CD4-positive, alpha-beta memory T cell (primary cell): Measurements from ENCODE around the gene TREML1. TPM values are rescaled to one million over a fixed set of nuclear protein-coding genes. Genes with fewer than 3 reads are reported as not detected.

Source experiments
- CTCF ChIA-PET: fragments of 350-600 bp; sonication (Branson Sonifier 250); formaldehyde crosslinking; loops from one replicate; lab custom pipeline; 2021; ENCODE audit warnings: inconsistent platforms; ENCODE audit not compliant: partially characterized antibody; lab: Charles Lee
- POLR2A ChIA-PET: fragments of 350-600 bp; sonication (Branson Sonifier 250); formaldehyde crosslinking; loops from one replicate; lab custom pipeline; 2021; ENCODE audit not compliant: partially characterized antibody; lab: Charles Lee
- DNase-seq, 5 donors: peaks; one replicate each; pipeline versions ENCODE4 v3.0.0 to v3.0.0-alpha.2; 2020 to 2022; ENCODE audit warnings: mixed read lengths in 1 of 5
- H3K27ac ChIP-seq: one replicate; pipeline ENCODE4 v1.7.0; 2013; ENCODE audit warnings: low read depth, low read length
- H3K27me3 ChIP-seq: 2 replicates; pipeline ENCODE4 v1.7.0; 2013; ENCODE audit warnings: mild to moderate bottlenecking, low read length, moderate library complexity; ENCODE audit not compliant: insufficient read depth
- H3K36me3 ChIP-seq: 2 replicates; pipeline ENCODE4 v1.7.0; 2013; ENCODE audit warnings: mild to moderate bottlenecking, low read length, moderate library complexity; ENCODE audit not compliant: insufficient read depth
- H3K4me1 ChIP-seq: 2 replicates; pipeline ENCODE4 v1.7.0; 2013; ENCODE audit warnings: mild to moderate bottlenecking, low read length, moderate library complexity; ENCODE audit not compliant: insufficient read depth
- H3K4me3 ChIP-seq, 2 donors: one replicate each; pipeline ENCODE4 v1.7.0; 2013; ENCODE audit warnings: low read length in 2 of 2, mild to moderate bottlenecking in 1 of 2
- H3K9me3 ChIP-seq, 2 donors: one replicate each; pipeline ENCODE4 v1.7.0; 2013; ENCODE audit warnings: low read length in 2 of 2, control low read depth in 1 of 2; ENCODE audit not compliant: control insufficient read depth in 1 of 2
- H3K27ac Mint-ChIP-seq, 7 donors: one replicate each; pipeline ENCODE4 v1.8.0; 2020 to 2021; ENCODE audit warnings: mixed read lengths in 7 of 7, mild to moderate bottlenecking in 6 of 7, inconsistent platforms in 3 of 7, moderate library complexity in 3 of 7
- H3K27me3 Mint-ChIP-seq, 2 donors: one replicate each; pipeline ENCODE4 v1.8.0; 2020 to 2021; ENCODE audit warnings: mixed read lengths in 2 of 2
- H3K36me3 Mint-ChIP-seq, 2 donors: one replicate each; pipeline ENCODE4 v1.8.0; 2020 to 2021; ENCODE audit warnings: mixed read lengths in 2 of 2, inconsistent platforms in 1 of 2, mild to moderate bottlenecking in 1 of 2
- H3K4me1 Mint-ChIP-seq, 4 donors: one replicate each; pipeline ENCODE4 v1.8.0; 2020 to 2021; ENCODE audit warnings: mixed read lengths in 4 of 4, mild to moderate bottlenecking in 1 of 4
- H3K4me3 Mint-ChIP-seq, 8 donors: one replicate each; pipeline ENCODE4 v1.8.0; 2020 to 2021; ENCODE audit warnings: mixed read lengths in 8 of 8, mild to moderate bottlenecking in 7 of 8, moderate library complexity in 6 of 8, inconsistent platforms in 3 of 8
- H3K9me3 Mint-ChIP-seq, 8 donors: one replicate each; pipeline ENCODE4 v1.8.0; 2020 to 2021; ENCODE audit warnings: mixed read lengths in 8 of 8, mild to moderate bottlenecking in 5 of 8, inconsistent platforms in 3 of 8, moderate library complexity in 1 of 8
- intact Hi-C: fragments of 100-400 bp; cut with micrococcal nuclease; formaldehyde crosslinking; loops from one replicate; pipeline ENCODE4 v1.15.1; 2023
- polyA plus RNA-seq, 2 donors: library from polyadenylated mRNA; unstranded; fragments of 300-500 nt; fragmentation: Illumina TruSeq; gene quantifications; one replicate each; pipeline ENCODE4 v1.2.3, GENCODE V29; 2021
- total RNA-seq, 2 experiments: library from RNA; stranded (reverse); gene quantifications; one replicate each; pipeline ENCODE4 v1.2.3, GENCODE V29; 2021

The TREML1 gene
- total and polyA plus RNA-seq, 4 experiments from 2014 or later: not detected

GRCh38 chr6:41153451-41153850 lies 696 bp downstream of the TREML1 start:
- intact Hi-C loops: no loop called here
- Histone ChIP-seq H3K9me3 (no peaks in the 10 kb centered on the region), H3K36me3 (no peaks in the 10 kb centered on the region), H3K27me3 (no peaks in the 10 kb centered on the region), H3K4me3 (no peak overlapping the region), H3K27ac (no peak overlapping the region), H3K4me1 (no peaks in the 10 kb centered on the region)
- no peak overlapping the region for H3K4me3 Mint-ChIP-seq
- H3K27ac Mint-ChIP-seq: no peak overlapping the region
- H3K4me1 Mint-ChIP-seq: peaks cover 1 to 6% (median 3%) of the 10 kb centered on the region in 4 donors
- ChIA-PET POLR2A (no interaction called here), CTCF (no interaction called here)
- H3K27me3 Mint-ChIP-seq: peaks cover 0 to 5% of the 10 kb centered on the region in 2 donors
- DNase-seq: no peak
- H3K9me3 Mint-ChIP-seq: peaks cover 0 to 1% (median 0%) of the 10 kb centered on the region in 8 donors
- peaks cover 4 to 17% of the 10 kb centered on the region in 2 donors for H3K36me3 Mint-ChIP-seq

- H3K4me1 ChIP-seq: peaks cover 13% of the 10 kb centered on the region
These were observed 3.5 kb downstream of the TREML1 start for GRCh38 chr6:41150671-41151070.

DNA sequence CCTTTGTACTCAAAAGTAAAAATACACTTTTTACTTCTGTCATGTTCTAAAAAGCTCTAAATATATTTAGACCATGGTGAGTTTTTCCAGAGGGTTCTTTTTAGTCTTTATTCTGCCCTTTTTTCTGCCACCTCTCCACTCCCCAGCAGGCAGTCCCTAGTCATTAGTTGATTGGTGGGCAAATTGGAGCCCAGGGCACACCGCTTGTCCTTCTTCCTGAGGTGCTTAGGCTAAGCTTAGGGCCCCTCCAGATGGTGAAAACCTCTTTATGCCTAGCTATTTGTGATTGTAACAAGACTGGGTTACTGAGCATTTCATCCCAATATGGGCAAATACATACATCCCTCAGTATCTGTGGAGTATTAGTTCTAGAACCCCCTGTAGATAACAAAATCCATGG lies 6.2 kb downstream of the TREML1 start:
- ChIA-PET CTCF (no interaction called here), POLR2A (no interaction called here)
- H3K4me1 Mint-ChIP-seq: peaks cover 10 to 20% (median 11%) of the 10 kb centered on the region in 4 donors
- H3K27ac Mint-ChIP-seq: no peak overlapping the region
- peak overlapping the region in 5 of 8 donors; percentile 0 to 52 (median 41) for H3K4me3 Mint-ChIP-seq
- Histone ChIP-seq H3K9me3 (no peaks in the 10 kb centered on the region), H3K4me1 (peaks cover 13% of the 10 kb centered on the region), H3K4me3 (no peak overlapping the region), H3K27ac (no peak overlapping the region), H3K27me3 (no peaks in the 10 kb centered on the region), H3K36me3 (no peaks in the 10 kb centered on the region)
- H3K36me3 Mint-ChIP-seq: peaks cover 15 to 40% of the 10 kb centered on the region in 2 donors
- no peaks in the 10 kb centered on the region for H3K9me3 Mint-ChIP-seq
- H3K27me3 Mint-ChIP-seq: no peaks in the 10 kb centered on the region
- no peak for DNase-seq
- intact Hi-C loops: no loop called here

More at GRCh38 chr6:41150671-41151070, 3.5 kb downstream of the TREML1 start:
- peaks cover 0 to 2% of the 10 kb centered on the region in 2 donors for H3K27me3 Mint-ChIP-seq
- H3K36me3 ChIP-seq: no peaks in the 10 kb centered on the region
- peaks cover 0 to 1% (median 0%) of the 10 kb centered on the region in 8 donors for H3K9me3 Mint-ChIP-seq
- no peak for DNase-seq
- peaks cover 11 to 20% (median 12%) of the 10 kb centered on the region in 4 donors for H3K4me1 Mint-ChIP-seq
- ChIA-PET CTCF (no interaction called here), POLR2A (no interaction called here)
- intact Hi-C loops: no loop called here
- H3K9me3 ChIP-seq: no peaks in the 10 kb centered on the region
- no peak overlapping the region for H3K4me3 ChIP-seq
- H3K27me3 ChIP-seq: no peaks in the 10 kb centered on the region
- peaks cover 6 to 24% of the 10 kb centered on the region in 2 donors for H3K36me3 Mint-ChIP-seq
- no peak overlapping the region for H3K4me3 Mint-ChIP-seq
- H3K27ac ChIP-seq: no peak overlapping the region
- H3K27ac Mint-ChIP-seq: peak overlapping the region in 1 of 7 donors; percentile 22

DNA sequence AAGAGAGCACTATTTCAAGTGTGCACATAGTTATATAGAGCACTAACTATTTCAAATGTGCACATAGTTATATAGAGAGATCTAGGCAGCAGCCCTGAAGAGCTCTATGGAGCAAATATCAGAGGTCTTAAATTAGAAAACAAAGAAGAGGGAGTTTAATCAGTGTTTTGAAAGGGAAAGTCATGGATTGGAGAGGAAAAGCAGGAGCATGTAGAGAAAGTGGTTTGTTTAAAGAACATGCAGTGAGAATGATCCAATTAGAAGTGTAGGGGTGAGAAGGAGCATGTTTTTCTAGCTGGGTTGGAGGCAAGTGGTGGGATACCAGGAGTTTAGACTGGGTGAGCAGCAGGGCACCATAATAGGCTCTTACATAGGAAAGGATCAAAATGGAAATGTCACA lies 17.2 kb downstream of the TREML1 start:
- Mint-ChIP-seq H3K27me3 (no peaks in the 10 kb centered on the region), H3K4me3 (no peak overlapping the region), H3K9me3 (no peaks in the 10 kb centered on the region), H3K36me3 (peaks cover 44 to 51% of the 10 kb centered on the region in 2 donors), H3K4me1 (no peaks in the 10 kb centered on the region), H3K27ac (no peak overlapping the region)
- ChIA-PET CTCF (no interaction called here), POLR2A (no interaction called here)
- Histone ChIP-seq H3K27me3 (no peaks in the 10 kb centered on the region), H3K36me3 (no peaks in the 10 kb centered on the region), H3K4me3 (no peak overlapping the region), H3K27ac (no peak overlapping the region), H3K4me1 (no peaks in the 10 kb centered on the region), H3K9me3 (no peaks in the 10 kb centered on the region)
- intact Hi-C loops: no loop called here
- DNase-seq: no peak

GRCh38 chr6:41135062-41135832 lies 18.9 kb downstream of the TREML1 start:
- no peaks in the 10 kb centered on the region for H3K9me3 ChIP-seq
- Mint-ChIP-seq H3K36me3 (peaks cover 38 to 46% of the 10 kb centered on the region in 2 donors), H3K4me1 (no peaks in the 10 kb centered on the region), H3K27ac (no peak overlapping the region), H3K4me3 (no peak overlapping the region), H3K9me3 (no peaks in the 10 kb centered on the region), H3K27me3 (no peaks in the 10 kb centered on the region)
- no peak overlapping the region for H3K4me3 ChIP-seq
- no peak for DNase-seq
- no peaks in the 10 kb centered on the region for H3K27me3 ChIP-seq
- H3K27ac ChIP-seq: no peak overlapping the region
- ChIA-PET POLR2A (no interaction called here), CTCF (no interaction called here)
- intact Hi-C loops: no loop called here
- no peaks in the 10 kb centered on the region for H3K36me3 ChIP-seq
- H3K4me1 ChIP-seq: no peaks in the 10 kb centered on the region

DNA sequence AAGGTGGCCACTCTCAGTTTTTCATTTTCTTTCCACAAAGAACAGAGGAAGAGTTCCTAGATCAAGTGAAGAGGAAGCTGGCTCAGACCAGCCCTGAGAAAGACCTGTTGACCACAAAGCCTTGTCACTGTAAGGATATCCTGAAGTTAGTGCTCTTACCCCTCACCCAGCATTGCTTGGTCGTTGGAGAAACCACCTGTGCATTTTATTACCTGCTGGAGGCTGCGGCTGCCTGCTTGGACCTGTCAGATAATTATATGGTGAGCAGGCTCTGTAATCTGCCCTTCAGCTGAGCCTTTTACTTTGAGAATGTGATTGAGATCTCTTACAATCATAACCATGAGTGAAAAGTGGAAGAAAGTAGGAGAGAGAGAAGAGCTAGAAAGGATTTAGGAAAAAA lies 21.9 kb downstream of the TREML1 start:
- Histone ChIP-seq H3K27me3 (no peaks in the 10 kb centered on the region), H3K4me1 (no peaks in the 10 kb centered on the region), H3K36me3 (no peaks in the 10 kb centered on the region), H3K27ac (no peak overlapping the region), H3K9me3 (no peaks in the 10 kb centered on the region), H3K4me3 (no peak overlapping the region)
- Mint-ChIP-seq H3K9me3 (no peaks in the 10 kb centered on the region), H3K4me1 (no peaks in the 10 kb centered on the region), H3K4me3 (no peak overlapping the region), H3K27ac (no peak overlapping the region), H3K27me3 (no peaks in the 10 kb centered on the region), H3K36me3 (peaks cover 27 to 35% of the 10 kb centered on the region in 2 donors)
- intact Hi-C loops: no loop called here
- ChIA-PET CTCF (interaction anchor here (1.3 kb wide), 1 partner anchor 50 kb away, joined by 3 read pairs; no protein-coding TSS in a partner anchor), POLR2A (no interaction called here)
- no peak for DNase-seq

DNA sequence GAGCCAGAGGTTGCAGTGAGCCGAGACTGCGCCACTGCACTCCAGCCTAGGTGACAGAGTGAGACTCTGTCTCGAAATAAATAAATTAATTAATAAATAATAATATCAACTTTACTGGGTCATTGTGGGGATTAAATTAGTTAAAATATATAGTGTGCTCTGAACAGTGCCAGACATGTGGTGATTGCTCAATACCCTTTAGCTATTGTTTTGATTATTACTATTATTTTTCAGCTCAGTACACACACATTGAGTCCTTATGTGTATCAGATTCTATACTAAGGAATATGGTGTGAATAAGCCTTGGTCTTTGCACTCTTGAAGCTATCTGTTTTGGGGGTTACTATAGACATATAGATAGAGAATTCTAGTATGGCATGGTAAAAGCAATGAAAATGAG lies 28.9 kb downstream of the TREML1 start:
- no peaks in the 10 kb centered on the region for H3K36me3 ChIP-seq
- POLR2A ChIA-PET: no interaction called here
- H3K4me1 ChIP-seq: no peaks in the 10 kb centered on the region
- intact Hi-C loops: no loop called here
- Mint-ChIP-seq H3K27me3 (no peaks in the 10 kb centered on the region), H3K27ac (no peak overlapping the region), H3K4me3 (no peak overlapping the region), H3K36me3 (peaks cover 39 to 44% of the 10 kb centered on the region in 2 donors), H3K9me3 (no peaks in the 10 kb centered on the region), H3K4me1 (no peaks in the 10 kb centered on the region)
- no peak overlapping the region for H3K27ac ChIP-seq
- DNase-seq: no peak
- no peaks in the 10 kb centered on the region for H3K27me3 ChIP-seq
- H3K4me3 ChIP-seq: no peak overlapping the region
- H3K9me3 ChIP-seq: no peaks in the 10 kb centered on the region
- CTCF ChIA-PET: interaction anchor here (0.5 to 1.7 kb wide), 3 partner anchors 16 to 1776 kb away, joined by 3 read pairs; no protein-coding TSS in a partner anchor
